ACHN (cell line): ENCODE data around the gene DBX2.
"Not testable (repeated sequence)": the region's sequence is repeated elsewhere in the genome, so short reads cannot be mapped to it uniquely, and the experiment has no call there.

Source experiments
- DNase-seq: peaks from one replicate; pipeline ENCODE4 v3.0.0-alpha.2; 2015
- in situ Hi-C: cut with HindIII; loops from 2 replicates; pipeline ENCODE4 v1.10.0; 2017; ENCODE audit warnings: low sequenced_read_pairs, low pct_ligation_motif_present, low pct_unique_long_range_greater_than_20kb

DBX2 gene

GRCh38 chr12:45017916-45018315, 33.0 kb downstream of the DBX2 start:
- in situ Hi-C loops = no loop called here
- no peak for DNase-seq

DNA sequence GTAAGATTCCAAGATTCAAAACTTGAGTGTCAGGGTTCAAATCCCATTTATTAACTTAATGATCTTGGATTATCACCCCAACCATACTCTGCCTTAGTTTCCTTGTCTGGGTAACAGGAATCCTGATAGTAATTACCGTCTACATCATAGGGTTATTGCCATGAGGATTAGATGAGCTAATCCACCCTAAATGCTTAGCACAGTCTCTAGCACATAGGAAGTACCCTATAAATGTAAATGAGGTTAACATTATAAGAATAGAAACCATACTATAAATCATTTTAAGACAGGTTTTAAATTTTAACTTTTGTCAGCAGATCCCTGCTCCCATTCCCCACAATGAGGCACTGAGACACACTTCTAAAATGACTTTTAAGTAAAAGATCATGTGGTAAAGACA, 36.5 kb downstream of the DBX2 start:
- in situ Hi-C loops = no loop called here
- no peak for DNase-seq

GRCh38 chr12:45012749-45013148, 38.1 kb downstream of the DBX2 start:
- in situ Hi-C loops = no loop called here
- DNase-seq = no peak

GRCh38 chr12:45010059-45010458, 40.8 kb downstream of the DBX2 start:
- no peak for DNase-seq
- in situ Hi-C loops = no loop called here

GRCh38 chr12:45008211-45008610, 42.7 kb downstream of the DBX2 start:
- DNase-seq = no peak
- in situ Hi-C loops = no loop called here

DNA sequence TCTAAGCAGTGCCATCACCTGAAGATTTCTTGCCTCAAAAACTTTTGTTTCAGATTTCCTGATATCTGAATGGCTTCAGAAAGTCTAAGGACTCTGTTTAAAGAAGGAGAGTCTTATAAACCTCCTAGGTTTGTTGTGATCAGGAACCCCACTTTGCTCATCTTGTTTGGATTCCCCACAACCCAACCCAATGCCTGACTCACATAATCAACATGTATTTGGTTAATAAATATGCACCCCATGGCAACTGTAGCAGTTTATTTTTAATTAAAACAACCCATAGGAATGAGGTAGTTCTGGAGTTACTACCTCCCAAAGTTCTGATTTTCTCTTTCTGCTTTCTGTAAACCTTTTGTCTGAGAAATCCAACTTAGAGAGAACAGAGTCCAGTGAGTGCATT, 51.5 kb downstream of the DBX2 start:
- DNase-seq = no peak
- in situ Hi-C loops = no loop called here

DNA sequence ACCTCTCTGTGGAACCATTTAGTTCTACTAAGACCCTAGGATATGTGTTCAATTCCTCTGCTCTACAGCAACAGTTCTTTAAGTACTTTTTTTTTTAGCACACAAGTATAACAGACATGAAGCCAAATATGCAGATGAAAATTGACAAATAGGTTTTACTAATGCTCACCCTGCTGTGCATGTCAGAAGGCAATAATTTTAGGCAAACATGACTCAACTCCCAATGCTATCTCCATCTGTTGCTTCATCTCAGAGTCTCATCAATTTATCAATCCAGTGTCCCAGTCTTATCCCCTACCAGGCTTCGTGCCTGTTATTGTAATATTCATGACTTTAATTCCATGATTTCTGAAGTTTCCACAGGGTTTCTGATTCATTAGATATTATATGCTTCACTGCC, 57.7 kb downstream of the DBX2 start:
- DNase-seq = no peak
- in situ Hi-C loops = no loop called here

DNA sequence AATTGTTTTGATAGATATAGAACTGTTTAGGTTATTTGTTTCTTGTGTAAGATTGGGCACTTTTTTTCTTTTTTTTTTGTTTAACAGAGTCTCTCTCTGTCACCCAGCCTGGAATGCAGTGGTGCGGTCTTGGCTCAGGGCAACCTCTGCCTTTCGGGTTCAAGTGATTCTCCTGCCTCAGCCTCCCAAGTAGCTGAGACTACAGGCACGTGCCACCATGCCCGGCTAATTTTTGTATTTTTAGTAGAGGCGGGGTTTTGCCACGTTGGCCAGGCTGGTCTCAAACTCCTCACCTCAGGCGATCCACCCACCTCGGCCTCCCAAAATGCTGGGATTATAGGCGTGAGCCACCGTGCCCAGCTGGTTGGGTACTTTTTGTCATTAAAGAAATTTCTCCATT, 66.0 kb downstream of the DBX2 start:
- in situ Hi-C loops, DNase-seq: not testable (repeated sequence)

- in situ Hi-C loops = no loop called here
- DNase-seq = no peak
Observed at GRCh38 chr12:44979918-44980317, 71.0 kb downstream of the DBX2 start.

DNA sequence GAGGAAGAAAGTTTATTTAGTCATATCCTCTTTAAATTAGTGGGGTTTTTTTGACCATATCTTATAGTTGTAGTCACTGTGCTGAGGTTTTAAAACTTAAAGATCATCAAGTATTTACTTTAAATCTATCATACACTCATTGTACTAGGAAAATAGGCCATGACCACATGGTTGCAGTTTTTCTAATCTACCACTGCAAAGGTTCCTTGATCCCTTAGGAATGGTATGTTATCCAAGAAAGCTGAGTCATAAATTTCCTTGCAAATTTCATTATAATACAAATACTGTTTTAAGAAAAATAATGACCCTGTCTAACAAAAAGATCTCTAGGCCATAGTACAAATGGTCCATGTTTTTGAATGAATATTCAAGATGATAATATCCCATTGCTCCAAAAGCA, 74.7 kb downstream of the DBX2 start:
- in situ Hi-C loops = no loop called here
- DNase-seq = no peak

DNA sequence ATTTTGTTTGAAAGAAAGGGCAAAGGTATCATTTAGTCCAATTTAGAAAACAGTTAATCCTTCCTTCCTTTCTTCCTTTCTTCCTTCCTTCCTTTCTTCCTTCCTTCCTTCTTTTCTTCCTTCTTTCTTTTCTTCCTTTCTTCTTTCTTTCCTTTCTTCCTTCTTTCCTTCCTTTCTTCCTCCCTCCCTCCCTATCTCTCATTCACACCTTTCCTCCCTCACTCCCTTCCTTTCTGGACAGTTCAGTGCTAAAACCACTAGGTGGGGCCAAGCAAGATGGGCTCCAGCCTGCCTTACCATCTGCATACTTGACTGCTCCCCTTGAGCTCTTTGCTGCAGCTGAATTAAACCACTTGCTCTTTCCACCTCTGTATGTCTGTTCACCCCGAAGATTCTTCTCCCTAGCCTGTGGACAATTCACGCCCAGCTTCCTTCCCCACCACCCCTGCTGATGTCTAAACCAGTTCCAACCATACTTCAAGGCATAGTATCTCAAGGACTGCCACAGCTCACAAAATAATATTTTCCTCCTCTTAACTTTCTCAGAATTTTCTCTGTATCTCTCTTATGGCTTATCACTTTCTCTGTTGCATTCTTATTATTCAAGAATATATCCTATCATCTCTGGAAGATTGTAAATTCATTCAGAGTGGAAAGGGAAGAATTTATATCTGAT, 78.0 kb downstream of the DBX2 start:
- in situ Hi-C loops = no loop called here

DNA sequence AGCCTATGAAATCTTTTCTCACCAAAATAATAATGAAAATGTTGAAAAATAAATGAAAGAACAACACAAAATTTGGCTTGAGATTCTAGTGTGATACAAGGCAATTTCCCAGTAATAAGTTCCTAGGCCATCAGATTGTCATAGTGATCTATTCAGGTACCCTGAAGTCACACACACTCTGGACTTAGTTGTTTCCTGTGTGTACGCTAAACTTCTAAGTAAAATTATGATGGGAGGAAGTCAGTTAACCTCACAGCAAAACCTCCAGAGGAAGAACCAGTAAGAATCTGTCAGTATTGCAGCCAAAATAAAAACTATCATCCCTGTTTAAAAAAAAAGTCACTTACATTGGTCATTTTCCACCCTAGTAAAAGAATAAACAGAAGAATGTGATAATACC, 81.9 kb downstream of the DBX2 start:
- in situ Hi-C loops = no loop called here
- DNase-seq = no peak

More for the DNA sequence above, 78.0 kb downstream of the DBX2 start:
- DNase-seq = peak; percentile 55
